Mesenchymal stem cell (in vitro differentiated cells and primary cell): ENCODE data around the gene CATSPER3.

Source experiments
- DNase-seq: peaks from one replicate; pipeline ENCODE4 v3.0.0-alpha.2; 2013
- H2AFZ ChIP-seq: one replicate; pipeline ENCODE4 v1.6.1; 2013; ENCODE audit warnings: low read depth, mild to moderate bottlenecking, control low read depth, inconsistent platforms, low read length, moderate library complexity
- H2AK5ac ChIP-seq: 2 replicates; pipeline ENCODE4 v1.6.1; 2013; ENCODE audit warnings: low read length, moderate library complexity, mild to moderate bottlenecking, inconsistent platforms; ENCODE audit not compliant: severe bottlenecking
- H2BK120ac ChIP-seq: one replicate; pipeline ENCODE4 v1.6.1; 2013; ENCODE audit warnings: low read depth, mild to moderate bottlenecking, inconsistent platforms, low read length, moderate library complexity
- H2BK12ac ChIP-seq, 2 experiments: one replicate each; pipeline ENCODE4 v1.6.1; 2013; ENCODE audit warnings: inconsistent platforms in 2 of 2, low read length in 2 of 2, mild to moderate bottlenecking in 2 of 2, moderate library complexity in 2 of 2, control low read depth in 1 of 2
- H2BK15ac ChIP-seq: one replicate; pipeline ENCODE4 v1.6.1; 2013; ENCODE audit warnings: mild to moderate bottlenecking, low read depth, inconsistent platforms; ENCODE audit not compliant: poor library complexity, severe bottlenecking
- H2BK5ac ChIP-seq: 2 replicates; pipeline ENCODE4 v1.6.1; 2013; ENCODE audit warnings: low read depth, mild to moderate bottlenecking, low read length, control low read depth, inconsistent platforms; ENCODE audit not compliant: poor library complexity, severe bottlenecking
- H3K14ac ChIP-seq, 2 experiments: one replicate each; pipeline ENCODE4 v1.6.1; 2013; ENCODE audit warnings: inconsistent platforms in 2 of 2, low read length in 2 of 2, control low read depth in 1 of 2, mild to moderate bottlenecking in 1 of 2, moderate library complexity in 1 of 2
- H3K18ac ChIP-seq, 2 experiments: one replicate each; pipeline ENCODE4 v1.6.1; 2013; ENCODE audit warnings: inconsistent platforms in 2 of 2, low read length in 2 of 2, control low read depth in 1 of 2, low read depth in 1 of 2, mild to moderate bottlenecking in 1 of 2
- H3K23ac ChIP-seq, 2 experiments: one replicate each; pipeline ENCODE4 v1.6.1; 2013; ENCODE audit warnings: inconsistent platforms in 2 of 2, low read length in 2 of 2, mild to moderate bottlenecking in 2 of 2, moderate library complexity in 2 of 2, control low read depth in 1 of 2
- H3K27ac ChIP-seq: 2 replicates; pipeline ENCODE4 v1.5.1; 2013; ENCODE audit warnings: mild to moderate bottlenecking, moderate library complexity, low read length, control low read depth, inconsistent platforms; ENCODE audit not compliant: poor library complexity, severe bottlenecking
- H3K27me3 ChIP-seq, 2 experiments: 2 replicates each; pipeline versions ENCODE4 v1.6.1 to v1.7.0; 2013; ENCODE audit warnings: low read length in 2 of 2, mild to moderate bottlenecking in 2 of 2, moderate library complexity in 2 of 2, control low read depth in 1 of 2, inconsistent platforms in 1 of 2; ENCODE audit not compliant: control insufficient read depth in 1 of 2, insufficient read depth in 1 of 2
- H3K36me3 ChIP-seq, 2 experiments: 2 replicates each; pipeline versions ENCODE4 v1.6.1 to v1.7.0; 2013; ENCODE audit warnings: low read length in 2 of 2, control low read depth in 1 of 2, inconsistent platforms in 1 of 2, low read depth in 1 of 2, mild to moderate bottlenecking in 1 of 2; ENCODE audit not compliant: insufficient read depth in 2 of 2, control insufficient read depth in 1 of 2
- H3K4ac ChIP-seq, 2 experiments: one replicate each; pipeline ENCODE4 v1.6.1; 2013; ENCODE audit warnings: inconsistent platforms in 2 of 2, low read length in 2 of 2, mild to moderate bottlenecking in 2 of 2, moderate library complexity in 2 of 2, control low read depth in 1 of 2, low read depth in 1 of 2
- H3K4me1 ChIP-seq: 2 replicates; pipeline ENCODE4 v1.6.1; 2013; ENCODE audit warnings: low read depth, low read length, control low read depth; ENCODE audit not compliant: control insufficient read depth, insufficient read depth
- H3K4me2 ChIP-seq: 2 replicates; pipeline ENCODE4 v1.6.1; 2013; ENCODE audit warnings: low read length, mild to moderate bottlenecking, inconsistent platforms; ENCODE audit not compliant: poor library complexity, severe bottlenecking
- H3K4me3 ChIP-seq, 2 experiments: 2 replicates each; pipeline versions ENCODE4 v1.5.1 to v1.7.0; 2013; ENCODE audit warnings: low read length in 2 of 2, mild to moderate bottlenecking in 2 of 2, control low read depth in 1 of 2, low read depth in 1 of 2; ENCODE audit not compliant: insufficient read depth in 1 of 2
- H3K79me1 ChIP-seq: replicated peaks from 2 replicates; pipeline ENCODE4 v1.6.1; 2013; ENCODE audit warnings: mild to moderate bottlenecking, control low read depth, low read length, inconsistent platforms; ENCODE audit not compliant: poor library complexity, severe bottlenecking
- H3K9ac ChIP-seq: 2 replicates; pipeline ENCODE4 v1.7.0; 2013; ENCODE audit warnings: mild to moderate bottlenecking, low read length, moderate library complexity
- H3K9me3 ChIP-seq: 2 replicates; pipeline ENCODE4 v1.7.0; 2013; ENCODE audit warnings: mild to moderate bottlenecking, low read length; ENCODE audit not compliant: control insufficient read depth
- H4K8ac ChIP-seq: one replicate; pipeline ENCODE4 v1.6.1; 2013; ENCODE audit warnings: inconsistent platforms, mild to moderate bottlenecking, low read length, moderate library complexity
- H4K91ac ChIP-seq: one replicate; pipeline ENCODE4 v1.6.1; 2013; ENCODE audit warnings: mild to moderate bottlenecking, low read length, inconsistent platforms
- WGBS: methylation state at CpG from one replicate; pipeline ENCODE4 v1.1.7; 2013; ENCODE audit warnings: mixed read lengths; 5-methylcytosine and 5-hydroxymethylcytosine counted together

CATSPER3 gene

DNA sequence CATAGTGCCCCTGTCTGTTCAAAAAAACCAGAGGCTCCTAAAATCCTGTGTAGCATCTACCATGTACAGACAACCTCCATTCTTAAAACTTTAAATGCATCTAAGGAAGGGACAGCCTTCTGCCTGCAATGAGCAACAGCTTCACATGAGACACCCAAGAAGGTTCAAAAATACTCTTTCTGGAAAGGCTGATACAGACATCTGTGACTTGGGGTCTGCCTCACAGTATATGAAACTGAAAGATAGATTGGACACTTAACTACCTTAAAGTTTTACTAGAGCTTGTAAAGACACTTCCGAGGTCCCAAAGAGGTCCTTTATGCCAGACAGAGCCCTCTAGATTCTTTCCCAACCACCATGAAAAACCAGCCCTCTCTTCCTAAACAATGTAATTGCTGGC lies 28.2 kb upstream of the CATSPER3 start:
- Histone ChIP-seq H3K79me1 (peaks cover 1% of the 10 kb centered on the region), H4K8ac (no peak overlapping the region), H2BK12ac (no peak overlapping the region), H3K36me3 (peaks cover 5 to 27% of the 10 kb centered on the region in 2 experiments), H3K18ac (no peak overlapping the region), H3K9me3 (no peaks in the 10 kb centered on the region), H3K4me2 (no peak overlapping the region), H3K23ac (no peak overlapping the region), H3K4ac (no peak overlapping the region), H3K27ac (no peak overlapping the region), H2BK5ac (peak overlapping the region; percentile 26), H2BK120ac (no peak overlapping the region), H4K91ac (no peak overlapping the region), H3K4me3 (no peak overlapping the region), H3K9ac (no peak overlapping the region), H2AK5ac (no peak overlapping the region), H3K4me1 (peaks cover 7% of the 10 kb centered on the region), H3K14ac (no peak overlapping the region), H2AFZ (no peak overlapping the region), H3K27me3 (no peaks in the 10 kb centered on the region), H2BK15ac (no peak overlapping the region)
- WGBS: 100% methylated on average over 1 of the region's 1 CpG
- DNase-seq: no peak

DNA sequence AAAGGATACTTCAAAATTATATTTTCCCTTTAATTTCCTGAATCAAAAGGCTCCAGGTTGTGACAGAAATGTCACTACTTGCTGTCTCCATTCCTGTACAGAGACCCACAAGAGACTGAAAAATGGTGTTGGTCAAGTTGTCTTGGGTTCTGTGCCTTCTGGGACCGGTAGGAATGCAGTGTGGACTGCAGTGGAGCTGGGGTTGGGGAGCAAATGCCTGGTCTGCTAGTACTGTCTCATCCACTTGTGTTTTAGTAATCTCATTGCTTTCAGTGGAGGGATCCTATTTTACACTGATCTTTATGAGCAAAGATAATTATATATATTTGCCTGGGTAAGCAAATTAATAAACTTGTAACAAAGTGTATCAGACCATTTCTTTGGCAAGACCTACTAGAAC lies 24.2 kb upstream of the CATSPER3 start:
- H2BK5ac ChIP-seq: no peak overlapping the region
- H2AFZ ChIP-seq: no peak overlapping the region
- no peak overlapping the region for H3K4me3 ChIP-seq
- peaks cover 5 to 9% of the 10 kb centered on the region in 2 experiments for H3K36me3 ChIP-seq
- no peaks in the 10 kb centered on the region for H3K27me3 ChIP-seq
- H3K4me2 ChIP-seq: no peak overlapping the region
- no peak overlapping the region for H3K23ac ChIP-seq
- DNase-seq: no peak
- H4K8ac ChIP-seq: no peak overlapping the region
- peaks cover 1% of the 10 kb centered on the region for H3K79me1 ChIP-seq
- H2AK5ac ChIP-seq: no peak overlapping the region
- H4K91ac ChIP-seq: no peak overlapping the region
- H3K14ac ChIP-seq: no peak overlapping the region
- no peak overlapping the region for H3K18ac ChIP-seq
- no peak overlapping the region for H3K9ac ChIP-seq
- no peak overlapping the region for H3K4ac ChIP-seq
- H3K27ac ChIP-seq: no peak overlapping the region
- H2BK120ac ChIP-seq: no peak overlapping the region
- no peak overlapping the region for H2BK15ac ChIP-seq
- H3K4me1 ChIP-seq: no peaks in the 10 kb centered on the region
- H3K9me3 ChIP-seq: no peaks in the 10 kb centered on the region
- no peak overlapping the region for H2BK12ac ChIP-seq
- WGBS: 100% methylated on average over 1 of the region's 1 CpG

DNA sequence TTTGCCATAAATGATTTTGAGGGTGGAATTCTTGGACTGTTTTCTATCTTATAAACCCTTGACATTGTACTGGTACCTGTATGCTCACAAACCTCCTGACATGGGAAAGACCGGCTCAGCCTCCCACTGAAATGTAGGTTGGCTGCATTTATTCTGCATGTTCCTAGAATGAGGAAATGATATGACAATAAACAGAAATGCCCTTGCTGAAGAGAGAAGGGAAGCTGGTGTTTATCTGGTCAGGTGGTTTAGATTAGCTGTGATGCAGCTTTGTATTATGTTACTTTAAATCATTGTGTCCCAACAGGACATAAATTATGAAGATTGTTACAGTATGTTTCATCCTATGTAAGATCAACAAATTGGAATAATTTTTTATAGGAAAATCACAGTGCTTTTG lies 23.1 kb upstream of the CATSPER3 start:
- peaks cover 5 to 8% of the 10 kb centered on the region in 2 experiments for H3K36me3 ChIP-seq
- no peak overlapping the region for H4K8ac ChIP-seq
- H3K14ac ChIP-seq: no peak overlapping the region
- no peak overlapping the region for H3K4me3 ChIP-seq
- no peaks in the 10 kb centered on the region for H3K27me3 ChIP-seq
- H2BK120ac ChIP-seq: no peak overlapping the region
- H3K18ac ChIP-seq: no peak overlapping the region
- H3K4me2 ChIP-seq: no peak overlapping the region
- H2AFZ ChIP-seq: no peak overlapping the region
- no peak for DNase-seq
- no peak overlapping the region for H2BK15ac ChIP-seq
- no peak overlapping the region for H3K4ac ChIP-seq
- H3K27ac ChIP-seq: no peak overlapping the region
- no peak overlapping the region for H3K23ac ChIP-seq
- H3K9me3 ChIP-seq: no peaks in the 10 kb centered on the region
- H3K4me1 ChIP-seq: no peaks in the 10 kb centered on the region
- no peak overlapping the region for H2BK12ac ChIP-seq
- H3K79me1 ChIP-seq: peaks cover 1% of the 10 kb centered on the region
- H4K91ac ChIP-seq: no peak overlapping the region
- WGBS: 94% methylated on average over 1 of the region's 1 CpG
- H3K9ac ChIP-seq: no peak overlapping the region
- no peak overlapping the region for H2BK5ac ChIP-seq
- no peak overlapping the region for H2AK5ac ChIP-seq

DNA sequence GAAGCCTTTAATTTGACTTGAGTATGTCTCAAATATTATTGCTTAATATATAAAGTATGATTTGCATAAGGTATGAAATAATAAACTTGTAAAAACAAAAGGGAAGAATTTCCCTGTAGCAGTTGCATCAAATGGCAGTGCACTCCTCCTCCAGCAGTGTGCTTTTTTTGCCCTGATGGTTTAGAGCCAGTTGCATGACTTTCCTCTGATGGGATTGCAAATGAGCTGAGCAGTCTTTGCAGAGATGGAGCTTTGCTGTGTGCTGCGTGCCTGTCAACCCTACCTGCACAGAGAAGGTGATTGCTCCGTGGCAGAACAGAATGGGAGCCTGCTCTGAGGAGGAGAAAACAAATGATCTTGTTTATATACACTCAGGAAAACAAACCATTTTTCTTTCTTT lies 22.7 kb upstream of the CATSPER3 start:
- Histone ChIP-seq H3K27ac (no peak overlapping the region), H2BK5ac (no peak overlapping the region), H3K23ac (no peak overlapping the region), H2BK12ac (no peak overlapping the region), H3K4me1 (no peaks in the 10 kb centered on the region), H3K36me3 (peaks cover 4 to 5% of the 10 kb centered on the region in 2 experiments), H4K8ac (no peak overlapping the region), H3K18ac (no peak overlapping the region), H3K79me1 (peaks cover 1% of the 10 kb centered on the region), H2AFZ (no peak overlapping the region), H3K4me3 (no peak overlapping the region), H2BK15ac (no peak overlapping the region), H3K9me3 (no peaks in the 10 kb centered on the region), H3K14ac (peak overlapping the region in 1 of 2 experiments; percentile 55), H2AK5ac (no peak overlapping the region), H3K9ac (no peak overlapping the region), H2BK120ac (no peak overlapping the region), H3K4me2 (no peak overlapping the region), H3K27me3 (no peaks in the 10 kb centered on the region), H4K91ac (no peak overlapping the region), H3K4ac (no peak overlapping the region)
- no peak for DNase-seq
- WGBS: 100% methylated on average over 1 of the region's 2 CpGs
